GM04503 (cell line): ENCODE results near the gene ZNF202.

Experiments used
- DNase-seq: peaks from one replicate; pipeline ENCODE4 v3.0.0-alpha.2; 2012; ENCODE audit warnings: low read depth

Gene ZNF202

DNA sequence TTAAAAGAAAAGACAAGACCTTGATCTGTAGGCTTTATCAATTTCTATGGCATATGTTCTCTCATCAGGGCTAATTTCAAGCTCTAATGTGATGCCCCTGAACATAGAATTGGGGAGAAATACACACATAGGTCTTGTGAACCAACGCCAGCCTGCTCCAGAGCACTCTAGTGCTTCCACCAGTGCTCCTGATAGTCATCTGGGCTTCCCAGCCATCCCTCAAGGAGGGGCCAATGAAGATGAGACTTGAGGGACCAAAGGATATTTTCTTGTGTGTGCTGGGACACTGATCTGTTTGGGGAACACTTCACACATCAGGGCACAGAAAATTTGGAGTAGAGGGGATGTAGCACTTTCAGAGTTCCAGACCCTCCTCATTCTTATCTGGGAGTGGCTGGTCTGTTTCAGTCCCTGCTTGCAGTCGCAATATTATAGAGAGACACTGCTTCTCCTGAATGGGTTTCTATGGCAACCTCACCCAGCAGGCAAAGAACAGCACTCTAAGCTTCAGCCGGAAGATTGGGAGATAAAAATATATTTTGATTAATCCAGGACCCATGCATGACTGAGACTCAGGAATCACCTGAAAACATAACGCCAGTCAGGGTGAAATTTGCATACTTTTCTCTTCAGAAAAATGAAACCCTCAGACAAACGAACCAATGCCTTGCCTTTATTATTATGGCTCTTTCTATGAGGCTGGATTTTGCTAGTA lies 58.6 kb downstream of the ZNF202 start:
- DNase-seq = no peak

DNA sequence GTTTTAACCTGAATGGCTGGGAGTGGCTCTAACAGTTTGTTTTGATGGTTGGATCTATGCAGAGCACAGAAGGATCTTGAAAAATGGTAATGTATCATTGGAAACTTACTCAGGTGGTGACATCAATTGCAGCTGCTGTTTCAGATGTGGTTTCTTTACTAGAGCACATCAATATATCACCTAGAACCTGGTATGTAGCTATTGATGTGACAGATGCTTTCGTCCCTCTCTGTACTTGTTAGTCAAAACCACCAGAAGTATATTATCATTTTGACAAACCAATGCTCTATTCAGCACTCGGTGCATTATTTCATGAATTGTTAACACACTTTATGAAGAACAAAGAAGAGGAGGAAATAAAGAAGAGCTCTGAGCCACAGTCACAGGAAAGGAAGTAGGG lies 60.4 kb downstream of the ZNF202 start:
- DNase-seq = no peak

DNA sequence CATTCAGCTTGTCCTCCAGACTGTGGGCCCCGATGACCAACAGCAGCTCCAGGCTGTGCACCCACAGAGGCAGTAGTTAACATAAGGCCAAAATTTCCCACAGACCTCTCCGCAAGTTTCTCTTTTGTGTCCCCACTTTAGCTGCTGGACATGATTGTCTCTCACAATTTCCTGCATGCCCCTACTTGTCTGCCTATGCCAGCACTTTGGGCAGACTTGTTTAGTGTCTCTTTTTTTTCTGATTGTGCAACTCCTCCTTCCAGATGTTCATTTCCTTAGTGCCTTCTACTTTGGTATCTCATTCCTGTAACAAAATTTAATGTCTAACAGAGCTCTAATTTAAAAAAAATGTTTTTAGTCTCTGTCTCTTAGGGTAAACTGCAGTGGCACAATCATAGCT lies 63.2 kb downstream of the ZNF202 start:
- DNase-seq = no peak

DNA sequence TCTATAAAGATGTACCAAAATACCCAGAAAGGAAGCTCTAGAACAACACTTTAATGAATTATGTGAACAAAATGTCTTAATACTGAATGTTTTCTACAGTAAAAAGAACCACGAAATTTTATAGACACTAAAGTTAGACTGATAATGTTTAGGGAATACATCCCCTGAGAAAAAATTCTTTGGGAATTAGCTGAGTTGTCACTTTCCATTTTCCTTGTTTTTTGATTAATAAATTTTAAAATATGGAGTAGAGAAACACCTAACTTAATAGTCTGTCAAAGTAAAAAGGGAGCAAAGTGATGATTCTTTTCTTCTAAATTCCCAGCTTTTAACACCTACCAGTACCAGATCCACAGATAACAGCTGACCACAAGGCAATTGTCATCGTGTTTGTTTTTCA lies 64.0 kb downstream of the ZNF202 start:
- DNase-seq = no peak

DNA sequence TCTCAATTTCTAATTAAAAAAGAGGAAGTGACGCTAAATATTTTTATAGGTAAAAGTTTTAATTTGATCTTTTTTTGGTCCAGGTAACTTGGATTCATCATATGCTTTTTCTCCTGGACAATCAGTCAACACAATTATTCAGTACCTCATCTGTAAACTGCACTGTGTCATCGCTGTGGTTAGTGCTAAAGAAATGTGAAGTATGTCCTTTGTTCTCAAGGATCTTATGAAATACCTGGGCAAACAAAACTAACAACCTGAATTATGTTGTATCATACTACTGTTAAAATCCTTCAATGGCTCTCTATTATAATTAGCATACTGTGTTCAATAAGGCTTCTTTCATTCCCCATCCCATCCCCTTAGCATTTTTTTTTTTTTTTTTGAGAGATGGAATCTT lies 67.2 kb downstream of the ZNF202 start:
- DNase-seq = no peak
